OCI-LY7 (cell line): ENCODE results near the gene AK4. TPM values are rescaled to one million over a fixed set of nuclear protein-coding genes. Genes with fewer than 3 reads are reported as not detected.
A peak's percentile ranks its signal among the peaks of the same experiment; 100 is the strongest.

ENCODE experiments used
- BruUV-seq: library from RNA; stranded (reverse); fragments of 400-500 nt; replicated peaks from 2 replicates; lab custom pipeline; 2021; lab: Mats Ljungman, UMichigan
- CTCF ChIA-PET: fragments of 300-600 bp; sonication (Branson Sonifier 250); formaldehyde crosslinking; loops from one replicate; lab custom pipeline; 2022; ENCODE audit warnings: antibody characterized with exemption; ENCODE audit not compliant: unreplicated experiment; lab: Charles Lee
- POLR2A ChIA-PET: fragments of 300-600 bp; sonication (Branson Sonifier 250); formaldehyde crosslinking; loops from one replicate; lab custom pipeline; 2022; ENCODE audit warnings: antibody characterized with exemption; lab: Charles Lee
- DNase-seq: peaks from one replicate; pipeline ENCODE4 v3.0.0-alpha.2; 2015; ENCODE audit warnings: low spot score
- H2AFZ ChIP-seq: fragments of 200-600 bp; sonication (generic), shearing (Covaris generic); 2 replicates; pipeline ENCODE4 v1.6.1; 2014; ENCODE audit warnings: mild to moderate bottlenecking, antibody characterized with exemption, low read length, moderate library complexity
- H3K27ac ChIP-seq: fragments of 200-600 bp; sonication (generic); 2 replicates; pipeline ENCODE4 v1.5.1; 2014; ENCODE audit warnings: mixed run types, low read depth, mild to moderate bottlenecking, moderate library complexity, low read length, inconsistent platforms; ENCODE audit not compliant: poor library complexity, severe bottlenecking
- H3K36me3 ChIP-seq: fragments of 200-600 bp; sonication (generic); 2 replicates; pipeline ENCODE4 v1.6.1; 2014; ENCODE audit warnings: mild to moderate bottlenecking, antibody characterized with exemption, low read length, moderate library complexity, mixed read lengths; ENCODE audit not compliant: insufficient read depth
- H3K4me1 ChIP-seq: fragments of 200-600 bp; sonication (generic); 2 replicates; pipeline ENCODE4 v1.5.1; 2014; ENCODE audit warnings: mild to moderate bottlenecking, low read length; ENCODE audit not compliant: insufficient read depth, poor library complexity, severe bottlenecking
- H3K4me2 ChIP-seq: fragments of 200-600 bp; sonication (generic); 2 replicates; pipeline ENCODE4 v1.6.1; 2014; ENCODE audit warnings: mild to moderate bottlenecking, low read length
- H3K4me3 ChIP-seq: fragments of 200-600 bp; sonication (generic); 2 replicates; pipeline ENCODE4 v1.5.1; 2014; ENCODE audit warnings: mild to moderate bottlenecking, low read depth, low read length; ENCODE audit not compliant: poor library complexity, severe bottlenecking
- H3K79me2 ChIP-seq: fragments of 200-600 bp; sonication (generic); 2 replicates; pipeline ENCODE4 v1.6.1; 2016; ENCODE audit warnings: low read depth, mild to moderate bottlenecking, low read length, moderate library complexity, mixed read lengths; ENCODE audit not compliant: insufficient read depth
- H3K9me2 ChIP-seq: fragments of 200-600 bp; sonication (generic); 2 replicates; pipeline ENCODE4 v1.6.1; 2016; ENCODE audit warnings: mild to moderate bottlenecking, low read length, mixed read lengths; ENCODE audit not compliant: insufficient read depth
- H3K9me3 ChIP-seq: fragments of 200-600 bp; sonication (generic); 2 replicates; pipeline ENCODE4 v1.6.1; 2014; ENCODE audit warnings: mild to moderate bottlenecking, mixed run types, low read length, mixed read lengths
- H4K20me1 ChIP-seq: fragments of 200-600 bp; sonication (generic); 2 replicates; pipeline ENCODE4 v1.6.1; 2014; ENCODE audit warnings: mild to moderate bottlenecking, antibody characterized with exemption, low read length, moderate library complexity, mixed read lengths; ENCODE audit not compliant: insufficient read depth
- CTCF ChIP-seq: fragments of 200-600 bp; sonication (generic); conservative IDR thresholded peaks from 2 replicates; pipeline ENCODE4 v1.5.1; 2014; ENCODE audit warnings: mild to moderate bottlenecking, antibody characterized with exemption, low read length, moderate library complexity, mixed read lengths
- EZH2phosphoT487 ChIP-seq: fragments of 200-600 bp; sonication (generic); IDR thresholded peaks from 2 replicates; pipeline ENCODE4 v1.6.1; 2018; ENCODE audit warnings: low read depth, borderline replicate concordance, mild to moderate bottlenecking, mixed run types, antibody characterized with exemption, low read length, moderate library complexity, mixed read lengths
- intact Hi-C: fragments of 100-400 bp; cut with micrococcal nuclease; formaldehyde crosslinking; loops from one replicate; pipeline ENCODE4 v1.10.0; 2022; ENCODE audit not compliant: unreplicated experiment
- total RNA-seq, 2 experiments: library from RNA; depleted of rRNA in 1 of 2; stranded (reverse); fragments of >200 nt in 1 of 2; shearing (Covaris generic) in 1 of 2; gene quantifications; 2 replicates each; pipeline ENCODE4 v1.2.3, GENCODE V29; 2014 to 2022

Gene AK4
- total RNA-seq, 2 experiments from 2014 or later: 0.16 to 1.4 TPM

DNA sequence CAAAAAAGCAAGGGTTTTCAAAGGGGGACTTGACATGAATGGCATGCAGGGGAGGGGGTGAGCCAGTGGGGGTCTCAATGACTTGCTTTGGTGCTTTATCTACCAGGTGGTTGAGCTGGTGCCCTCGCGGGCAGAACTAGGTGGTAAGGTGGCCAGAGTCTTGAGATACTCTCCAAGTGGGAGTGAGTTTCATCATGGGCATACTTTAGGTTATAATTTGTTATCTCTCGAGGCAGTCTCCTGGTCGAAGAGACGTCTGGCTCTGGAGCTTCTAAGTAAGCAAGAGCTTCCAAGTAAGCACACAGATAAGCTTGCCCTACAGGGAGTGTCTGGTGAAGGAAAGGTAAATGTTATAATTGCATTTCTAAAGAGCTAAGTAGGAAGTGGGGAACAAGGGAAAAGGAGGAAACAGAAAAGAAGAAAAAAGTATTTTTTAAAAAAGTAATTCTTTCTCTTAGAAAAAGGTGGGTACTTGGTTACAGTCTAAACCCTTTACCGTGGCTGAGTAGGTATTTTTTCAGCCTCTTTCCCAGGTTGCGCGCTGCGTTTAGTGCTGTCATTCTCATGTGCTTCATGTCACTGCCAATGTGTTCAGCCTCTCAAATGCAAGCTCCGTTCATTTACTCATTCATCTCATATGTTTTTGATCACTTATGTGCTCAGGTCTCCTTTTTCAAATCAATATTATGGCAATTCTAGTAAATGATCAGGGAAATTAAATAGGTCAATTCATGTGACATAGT is 129.8 kb downstream of the AK4 start:
- H3K4me1 ChIP-seq: peaks cover 66% of the 10 kb centered on the region
- no peak overlapping the region for H3K4me3 ChIP-seq
- POLR2A ChIA-PET: interaction anchor here (0.7 to 1.3 kb wide), 7 partner anchors 8 to 814 kb away, joined by 3 to 5 read pairs (median 4); partner anchors contain the start of genes LEPR and LEPROT
- TF ChIP-seq EZH2phosphoT487 (no peak), CTCF (no peak)
- no peak overlapping the region for H3K27ac ChIP-seq
- no TSS peak for BruUV-seq
- no peaks in the 10 kb centered on the region for H4K20me1 ChIP-seq
- H3K9me3 ChIP-seq: no peaks in the 10 kb centered on the region
- no peaks in the 10 kb centered on the region for H3K9me2 ChIP-seq
- no peaks in the 10 kb centered on the region for H3K36me3 ChIP-seq
- DNase-seq: no peak
- intact Hi-C loops: no loop called here
- CTCF ChIA-PET: no interaction called here
- no peak overlapping the region; the same call in 1 of the 2 replicates for H2AFZ ChIP-seq
- H3K79me2 ChIP-seq: peaks cover 13% of the 10 kb centered on the region; the same call in 1 of the 2 replicates
- peak overlapping the region; percentile 59; the same call in 1 of the 2 replicates for H3K4me2 ChIP-seq

- DNase-seq: no peak
- H3K4me3 ChIP-seq: no peak overlapping the region
- H3K4me2 ChIP-seq: peak overlapping the region; percentile 59
- TF ChIP-seq CTCF (no peak), EZH2phosphoT487 (no peak)
- POLR2A ChIA-PET: interaction anchor here (0.6 to 1.6 kb wide), 5 partner anchors 9 to 142 kb away, joined by 3 to 4 read pairs (median 4); partner anchors contain the start of genes LEPR and LEPROT
- no peak overlapping the region for H3K27ac ChIP-seq
- no peaks in the 10 kb centered on the region for H3K36me3 ChIP-seq
- intact Hi-C loops: no loop called here
- H2AFZ ChIP-seq: peak overlapping the region; percentile 6; the same call in 1 of the 2 replicates
- CTCF ChIA-PET: no interaction called here
- H3K9me3 ChIP-seq: no peaks in the 10 kb centered on the region
- no TSS peak for BruUV-seq
- H3K9me2 ChIP-seq: no peaks in the 10 kb centered on the region
- peaks cover 13% of the 10 kb centered on the region; the same call in 1 of the 2 replicates for H3K79me2 ChIP-seq
- peaks cover 69% of the 10 kb centered on the region for H3K4me1 ChIP-seq
- no peaks in the 10 kb centered on the region for H4K20me1 ChIP-seq
Measured at GRCh38 chr1:65278376-65279069, 130.5 kb downstream of the AK4 start.
